RKO (cell line): ENCODE data around the gene FMO2.
"Not testable (repeated sequence)": the region's sequence is repeated elsewhere in the genome, so short reads cannot be mapped to it uniquely, and the experiment has no call there.

ENCODE experiments used
- DNase-seq: peaks from one replicate; pipeline ENCODE4 v3.0.0-alpha.2; 2016; ENCODE audit warnings: low spot score

The FMO2 gene

DNA sequence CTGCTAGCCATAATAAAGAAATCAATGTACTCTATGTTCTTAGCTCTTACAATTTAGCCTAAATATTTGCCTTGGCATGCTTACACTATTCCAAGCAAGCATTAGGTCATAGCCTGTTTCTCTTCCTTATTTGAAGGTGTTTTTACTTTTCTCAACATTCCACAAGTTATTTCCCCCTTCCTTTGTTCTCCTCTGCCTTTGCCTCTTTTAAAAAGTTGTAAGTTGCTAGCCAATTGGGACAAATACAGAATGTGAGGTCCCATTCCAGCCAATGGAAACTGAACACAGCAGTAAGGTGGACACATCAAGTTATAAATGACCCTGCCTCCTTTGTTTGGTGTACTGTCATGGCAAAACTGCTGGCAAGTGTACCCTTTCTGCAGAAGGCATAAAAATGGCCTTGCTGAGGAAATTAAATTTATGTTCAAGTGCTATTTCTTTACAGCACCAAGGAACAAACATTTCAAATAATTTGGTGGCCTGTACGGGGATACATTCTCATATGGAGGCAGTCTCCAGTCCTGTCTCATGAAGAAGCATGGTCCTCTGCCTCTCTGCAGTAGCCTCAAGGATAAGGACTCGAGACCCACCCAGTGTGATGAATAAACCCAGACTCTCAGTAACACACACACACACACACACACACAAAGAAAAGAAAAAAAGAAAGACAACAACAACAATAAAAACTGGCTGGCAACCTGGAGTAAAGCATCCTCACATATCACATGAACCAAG is 34.4 kb downstream of the FMO2 start:
- no peak for DNase-seq

DNA sequence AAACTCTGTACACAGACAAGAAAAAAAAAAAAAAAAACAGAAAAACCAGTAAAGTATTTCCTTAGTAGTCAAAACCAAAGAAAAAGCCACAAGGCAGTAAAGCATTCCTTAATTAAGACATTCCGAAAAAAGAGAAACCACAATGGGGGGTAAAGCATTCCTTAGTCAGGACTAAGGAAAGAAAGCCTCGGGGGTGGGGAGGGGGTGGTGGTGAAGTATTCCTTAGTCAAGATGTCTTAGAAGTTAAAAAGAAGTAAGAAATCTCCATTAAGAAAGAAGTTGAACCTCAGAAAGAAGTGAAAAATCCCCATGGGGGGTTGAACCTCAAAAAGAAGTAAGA is 35.0 kb downstream of the FMO2 start:
- DNase-seq: no peak

DNA sequence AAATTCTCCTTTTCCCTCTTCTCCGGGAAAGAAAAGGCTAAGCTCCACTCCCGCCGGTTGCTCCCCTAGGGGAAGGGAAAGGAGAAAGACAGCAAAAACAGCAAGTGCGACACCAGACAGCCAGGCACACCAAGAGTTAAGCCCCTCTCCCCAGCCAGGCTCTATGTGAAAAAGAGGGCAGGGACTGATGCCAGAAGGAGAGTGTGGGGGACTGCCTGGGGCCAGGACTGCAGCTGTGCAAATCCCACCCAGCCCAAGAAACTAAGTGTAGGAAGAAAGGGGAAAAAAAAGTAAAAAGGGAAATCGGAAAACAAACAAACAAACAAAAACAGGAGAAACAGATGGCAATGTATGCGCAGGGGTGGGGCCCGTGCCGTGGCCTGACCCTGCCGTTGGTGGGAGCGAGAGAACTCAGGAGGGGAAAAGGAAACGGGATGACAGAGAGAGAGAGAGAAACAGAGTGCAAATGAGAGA is 35.5 kb downstream of the FMO2 start:
- no peak for DNase-seq

DNA sequence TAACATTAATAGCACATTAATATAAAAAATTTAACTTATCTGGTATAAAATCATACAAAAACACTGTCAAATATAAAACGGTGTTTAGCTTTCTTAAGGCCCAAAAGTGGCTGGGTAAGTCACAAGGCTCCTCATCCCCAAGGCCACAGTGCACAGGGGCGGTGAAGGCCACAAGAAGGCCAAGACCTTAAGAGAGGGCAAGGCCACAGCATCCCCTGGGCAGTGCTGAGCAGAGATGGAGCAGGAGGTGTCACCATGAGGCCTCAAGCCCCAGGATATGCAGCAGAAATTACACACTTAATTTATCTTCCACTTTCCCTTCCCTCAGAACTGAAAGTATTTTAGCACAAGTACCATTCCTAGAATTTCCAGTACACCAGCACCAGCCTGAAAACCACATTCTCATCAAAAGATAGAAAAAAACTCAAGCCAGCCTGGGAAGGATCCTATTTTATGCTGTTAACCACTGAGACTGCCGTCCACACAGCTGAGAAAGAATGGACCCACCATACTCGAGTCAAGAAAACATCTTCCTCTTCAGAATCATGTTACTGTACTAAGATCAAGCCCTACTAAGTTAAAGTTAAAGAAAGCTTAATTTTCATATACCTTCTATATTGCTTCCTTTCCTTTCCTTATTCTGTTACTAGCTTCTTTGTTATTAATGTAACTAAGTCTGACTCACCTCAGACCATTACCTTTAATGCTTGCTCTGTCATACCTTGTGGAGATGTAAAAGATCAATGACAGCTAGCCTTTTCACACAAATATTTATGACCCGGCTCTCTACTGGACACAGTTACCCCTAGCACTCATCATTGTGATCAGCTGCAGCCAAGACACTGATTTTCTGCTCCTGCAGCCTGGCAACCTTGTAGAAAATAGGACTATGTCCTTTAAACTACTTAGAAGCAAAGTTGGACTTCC is 36.8 kb downstream of the FMO2 start:
- DNase-seq: no peak

DNA sequence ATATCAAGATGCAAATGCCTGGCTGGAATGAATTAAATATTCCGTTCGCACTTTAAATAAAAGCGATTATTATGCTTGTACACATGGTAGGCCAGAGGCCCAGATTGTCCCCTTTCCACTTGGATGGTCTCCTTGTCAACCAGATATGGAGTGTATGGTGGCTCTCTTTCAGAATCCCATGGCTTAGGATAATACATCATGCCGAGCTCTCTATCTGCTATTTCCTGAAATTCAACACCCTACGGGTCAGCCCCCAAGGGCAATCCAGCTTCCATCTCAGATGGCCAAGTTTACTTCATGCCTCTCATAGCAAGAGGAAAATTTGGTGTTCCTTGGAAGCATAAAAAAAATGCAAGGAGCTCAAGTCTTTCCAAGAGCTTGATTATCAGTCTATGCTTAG is 37.8 kb downstream of the FMO2 start:
- DNase-seq: no peak

DNA sequence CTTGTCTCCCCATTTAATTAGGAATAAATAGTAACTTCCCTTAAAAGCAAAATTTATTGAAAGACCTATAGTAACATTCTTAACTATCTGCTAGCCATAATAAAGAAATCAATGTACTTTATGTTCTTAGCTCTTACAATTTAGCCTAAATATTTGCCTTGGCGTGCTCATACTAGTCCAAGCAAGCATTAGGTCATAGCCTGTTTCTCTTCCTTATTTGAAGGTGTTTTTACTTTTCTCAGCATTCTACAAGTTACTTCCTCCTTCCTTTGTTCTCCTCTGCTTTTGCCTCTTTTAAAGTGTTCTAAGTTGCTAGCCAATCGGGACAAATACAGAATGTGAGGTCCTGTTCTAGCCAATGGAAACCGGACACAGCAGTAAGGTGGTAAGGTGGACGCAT is 39.2 kb downstream of the FMO2 start:
- DNase-seq: not testable (repeated sequence)

DNA sequence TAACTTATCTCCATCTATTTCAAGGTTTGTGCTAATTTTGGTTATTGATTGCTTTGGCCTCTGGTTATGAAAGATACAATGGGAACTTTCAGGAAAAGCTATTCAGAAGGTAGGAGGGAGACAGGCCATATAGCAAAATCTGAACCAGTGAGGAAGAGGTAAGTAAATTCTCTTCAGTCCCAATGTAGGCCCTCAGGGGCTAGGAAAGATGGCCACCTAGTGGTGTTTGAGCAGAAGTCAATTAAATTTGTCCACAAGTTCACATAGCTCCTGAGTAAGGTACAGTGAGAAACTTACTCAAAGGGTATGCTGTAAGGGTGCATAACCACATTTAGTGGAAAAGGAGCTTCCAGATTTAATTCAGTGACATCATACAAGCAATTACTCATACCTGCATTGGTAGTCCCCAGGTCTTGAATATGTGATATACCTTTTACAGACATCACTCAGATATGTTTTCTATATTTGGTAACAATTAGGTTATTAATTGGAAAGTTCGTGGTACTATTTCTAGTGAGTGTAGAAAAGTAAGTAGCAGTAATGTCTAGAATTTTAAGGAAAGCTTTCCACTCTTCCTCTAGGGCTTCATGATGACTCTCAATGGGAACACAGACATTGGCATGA is 41.8 kb downstream of the FMO2 start:
- DNase-seq: peak; percentile 82

DNA sequence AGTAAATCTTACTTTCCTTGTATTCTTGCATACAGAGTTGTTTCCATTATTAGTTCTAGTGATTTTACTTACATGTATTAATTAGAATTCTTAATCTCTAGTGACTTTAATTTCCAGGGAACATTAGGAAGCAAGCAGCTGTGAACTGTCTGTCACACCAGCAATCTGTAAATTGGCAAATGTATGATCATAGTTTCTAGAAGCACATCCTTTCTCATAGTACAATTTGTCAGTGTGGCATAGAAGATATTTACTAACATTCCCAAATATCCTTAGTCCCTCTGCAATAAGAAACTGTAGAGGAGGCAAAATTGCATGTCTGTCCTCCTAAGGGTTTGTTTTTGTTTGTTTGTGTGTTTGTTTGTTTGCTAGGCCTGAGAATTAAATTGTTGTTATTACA is 46.2 kb downstream of the FMO2 start:
- DNase-seq: no peak

DNA sequence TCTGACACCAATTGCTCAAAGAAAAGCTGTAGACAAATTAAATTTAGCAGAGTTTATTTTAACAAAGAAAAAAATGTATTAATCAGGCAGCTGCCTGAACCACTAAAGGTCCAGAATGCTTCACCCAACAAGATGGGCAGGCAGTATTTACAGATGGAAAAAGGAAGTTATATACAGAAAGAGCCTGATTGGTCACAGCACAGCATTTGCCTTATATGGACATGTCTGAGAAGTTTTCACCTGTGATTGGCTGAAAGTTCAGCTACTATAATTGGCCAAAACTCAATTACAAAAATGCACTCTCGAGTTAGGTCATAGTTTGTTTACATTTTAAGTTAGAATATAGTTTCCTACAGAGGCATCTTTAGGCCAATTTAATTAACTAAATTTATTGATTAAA is 48.1 kb downstream of the FMO2 start:
- DNase-seq: peak; percentile 26

DNA sequence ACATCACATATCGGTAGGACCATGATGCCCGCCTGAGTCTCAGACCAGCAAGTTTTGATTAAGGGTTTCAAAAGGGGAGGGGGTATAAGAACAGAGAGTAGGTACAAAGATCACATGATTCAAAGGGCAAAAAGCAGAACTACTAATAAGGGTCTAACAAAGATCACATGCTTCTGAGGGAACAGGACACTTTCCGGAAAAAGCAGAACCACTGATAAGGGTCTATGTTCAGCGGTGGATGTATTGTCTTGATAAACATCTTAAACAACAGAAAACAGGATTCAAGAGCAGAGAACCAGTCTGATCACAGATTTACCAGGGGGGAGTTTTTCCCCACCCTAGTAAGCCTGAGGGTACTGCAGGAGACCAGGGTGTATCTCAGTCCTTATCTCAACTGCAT is 51.1 kb downstream of the FMO2 start:
- DNase-seq: not testable (repeated sequence)

DNA sequence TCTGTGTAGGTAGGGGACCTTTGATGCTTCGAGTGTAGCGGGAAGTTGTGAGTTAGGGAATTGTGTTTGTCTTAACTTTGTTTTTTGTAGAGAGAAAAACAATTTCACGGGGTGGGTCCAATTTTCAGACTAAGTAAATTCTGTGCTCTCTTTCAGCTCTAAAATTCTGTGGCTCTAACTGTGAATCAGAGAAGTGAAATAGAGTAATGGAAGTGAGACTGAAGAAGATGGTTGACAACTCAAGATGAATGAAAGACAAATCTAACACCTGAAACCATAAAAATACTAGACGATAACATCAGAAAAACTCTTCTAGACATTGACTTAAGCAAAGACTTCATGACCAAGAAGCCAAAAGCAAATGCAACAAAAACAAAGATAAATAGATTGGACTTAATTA is 58.8 kb downstream of the FMO2 start:
- no peak for DNase-seq

DNA sequence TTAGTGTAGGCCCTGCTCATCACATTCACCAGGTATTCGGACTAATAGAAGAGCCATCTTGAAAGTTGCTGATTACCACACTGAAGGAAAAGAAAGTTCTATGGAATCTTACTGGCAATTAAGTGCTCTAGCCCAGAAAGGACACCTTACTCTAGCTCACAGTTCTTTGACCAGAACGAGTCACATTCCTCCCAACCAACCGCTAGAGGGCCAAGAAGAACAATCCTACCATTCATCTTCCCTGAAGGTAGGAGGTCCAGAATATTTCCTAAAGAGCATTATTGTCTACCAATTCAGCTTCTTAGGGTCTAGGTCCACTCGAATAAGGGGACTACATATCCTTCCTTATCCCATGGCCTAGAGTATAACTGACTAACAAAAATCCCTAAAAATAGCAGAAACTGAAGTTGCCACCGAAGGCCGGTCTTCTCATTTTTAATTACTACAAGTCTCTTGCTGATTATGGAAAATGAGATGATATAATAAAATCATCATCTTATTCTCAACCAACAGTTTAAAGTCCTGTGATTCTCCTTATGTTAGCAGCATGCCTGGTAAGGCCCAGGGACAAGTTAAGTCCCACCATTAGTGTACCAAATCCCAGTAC is 60.5 kb downstream of the FMO2 start:
- DNase-seq: peak; percentile 63

DNA sequence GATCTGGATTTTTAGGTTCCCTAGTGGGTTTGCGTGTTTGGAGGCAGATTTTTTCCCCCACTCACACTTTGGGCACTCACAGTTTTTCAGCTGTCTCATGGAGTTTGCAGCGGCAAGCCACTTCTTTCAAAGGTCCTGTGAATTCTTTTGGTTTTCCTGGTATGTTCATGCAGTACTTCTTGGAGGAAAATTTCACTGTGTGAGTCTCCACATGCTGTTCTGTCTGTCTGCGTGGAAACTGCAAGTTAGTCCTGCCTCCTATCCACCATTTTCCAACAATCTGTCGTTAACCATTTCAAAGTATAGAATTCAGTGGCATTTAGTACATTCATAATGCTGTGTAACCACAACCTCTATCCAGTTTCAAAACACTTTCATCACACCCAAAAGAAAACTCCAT is 62.4 kb downstream of the FMO2 start:
- no peak for DNase-seq

DNA sequence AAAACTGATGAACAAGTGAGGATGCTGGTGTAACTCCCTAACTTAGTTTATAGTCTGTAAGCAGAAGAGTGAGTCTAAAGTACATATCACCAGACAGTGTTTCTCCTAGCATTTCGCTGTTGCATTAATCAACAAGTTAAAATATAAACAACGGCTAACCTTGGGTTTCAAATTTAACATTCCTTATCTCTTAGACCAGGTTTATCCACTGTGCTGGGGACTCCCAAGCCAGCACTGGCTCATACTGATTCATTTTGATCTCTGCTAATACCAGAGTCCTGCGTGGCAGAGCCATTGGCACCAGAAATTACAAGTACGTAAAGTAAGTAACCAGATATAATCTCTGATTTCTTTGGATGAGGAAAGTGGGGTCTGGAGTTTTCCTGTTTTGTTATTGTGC is 63.2 kb downstream of the FMO2 start, which contains the start of gene FMO1:
TSS of gene FMO1 (plus strand) at position 193 of the 400 bp plus-strand sequence. CDS start 9,594 bp downstream, outside the sequence.
- no peak for DNase-seq

DNA sequence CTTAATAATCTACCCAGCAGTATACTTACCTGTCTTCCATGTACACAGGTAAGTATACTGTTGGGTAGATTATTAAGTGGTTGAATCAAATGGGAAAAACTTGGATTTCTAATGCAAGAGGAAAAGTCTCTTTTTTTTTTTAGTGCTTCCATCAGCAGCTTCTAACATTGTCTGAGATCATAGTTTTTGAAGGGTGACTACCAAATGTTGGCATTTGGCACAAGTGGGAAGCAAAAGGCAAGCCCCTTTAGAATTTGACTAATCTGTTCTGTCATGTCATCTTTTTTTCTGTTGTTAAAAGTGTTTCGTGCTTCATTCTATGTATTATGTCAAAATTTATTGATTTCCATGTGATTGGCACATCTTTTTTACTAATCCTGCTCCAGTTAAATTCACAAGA is 63.7 kb downstream of the FMO2 start:
- no peak for DNase-seq

DNA sequence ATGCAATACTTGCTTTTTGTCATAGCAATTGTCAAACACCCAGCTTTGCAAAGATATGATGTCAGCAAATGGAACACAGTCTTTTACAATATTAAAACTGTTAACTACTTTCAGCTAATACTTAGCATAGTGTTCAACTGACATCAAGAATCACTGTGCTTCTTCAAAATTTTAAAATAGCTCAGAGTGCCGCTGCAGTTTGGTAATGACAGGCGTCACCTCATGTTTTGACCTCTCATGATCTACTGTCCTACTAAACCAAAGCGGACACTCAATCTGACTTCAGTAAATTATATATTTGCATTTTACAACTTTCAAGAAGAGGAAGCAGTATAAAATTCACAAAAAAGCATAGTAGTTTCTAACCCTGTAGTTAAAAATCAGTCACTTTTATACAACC is 65.2 kb downstream of the FMO2 start:
- DNase-seq: no peak

DNA sequence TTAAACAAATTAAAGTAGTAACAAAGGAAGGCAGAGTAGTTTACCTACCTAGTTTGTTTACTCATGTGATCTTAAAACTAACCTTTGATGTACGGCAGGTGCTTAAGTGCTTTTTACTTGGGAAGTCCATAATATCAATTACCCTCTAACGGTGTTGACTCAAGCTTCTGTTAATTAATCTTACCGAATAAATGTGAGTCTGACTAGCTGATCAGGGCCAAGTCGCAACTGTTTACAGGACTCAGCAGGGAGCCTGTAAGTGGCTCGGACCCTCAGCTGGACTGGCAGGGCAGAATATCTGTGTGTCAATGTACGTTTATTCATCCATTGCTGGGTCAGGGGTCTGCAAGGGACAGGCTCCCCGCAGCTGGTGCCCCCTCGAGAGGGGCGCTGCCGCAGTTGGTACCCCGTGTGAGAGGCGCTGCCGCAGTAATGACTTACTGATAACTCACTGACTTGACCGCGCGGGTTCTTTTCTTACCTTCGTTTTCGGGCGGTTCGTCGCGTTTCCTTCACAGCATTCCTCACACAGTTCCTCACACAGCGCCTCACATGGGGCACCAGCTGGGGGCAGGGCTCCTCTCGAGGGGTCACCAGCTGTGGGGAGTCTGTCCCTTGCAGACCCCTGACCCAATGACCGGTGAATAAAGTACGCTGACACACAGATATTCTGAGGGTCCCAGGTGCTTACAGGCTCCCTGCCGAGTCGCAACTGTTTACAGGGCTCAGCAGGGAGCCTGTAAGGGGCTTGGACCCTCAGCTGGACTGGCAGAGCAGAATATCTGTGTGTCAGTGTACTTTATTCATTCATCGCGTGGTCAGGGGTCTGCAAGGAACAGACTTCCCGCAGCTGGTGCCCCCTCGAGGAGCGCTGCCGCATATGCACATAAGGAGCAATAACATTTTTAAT is 66.2 kb downstream of the FMO2 start:
- DNase-seq: peak; percentile 48

DNA sequence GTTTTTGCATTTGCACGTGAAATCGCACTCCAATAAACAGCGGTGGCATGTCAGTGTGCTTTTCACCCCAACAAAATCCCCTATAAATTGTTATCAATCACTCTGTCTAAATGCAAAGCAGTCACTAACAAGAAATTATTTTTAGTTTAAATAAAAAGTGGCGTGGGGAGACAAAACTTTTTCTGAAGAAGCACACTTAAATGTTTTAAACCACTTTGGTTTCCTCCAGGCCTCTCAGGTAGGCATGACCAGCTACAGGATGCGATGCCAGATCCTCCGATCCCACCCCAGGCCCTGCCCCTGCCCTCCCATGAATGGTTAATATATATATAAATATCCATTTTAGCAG is 66.8 kb downstream of the FMO2 start:
- DNase-seq: no peak

DNA sequence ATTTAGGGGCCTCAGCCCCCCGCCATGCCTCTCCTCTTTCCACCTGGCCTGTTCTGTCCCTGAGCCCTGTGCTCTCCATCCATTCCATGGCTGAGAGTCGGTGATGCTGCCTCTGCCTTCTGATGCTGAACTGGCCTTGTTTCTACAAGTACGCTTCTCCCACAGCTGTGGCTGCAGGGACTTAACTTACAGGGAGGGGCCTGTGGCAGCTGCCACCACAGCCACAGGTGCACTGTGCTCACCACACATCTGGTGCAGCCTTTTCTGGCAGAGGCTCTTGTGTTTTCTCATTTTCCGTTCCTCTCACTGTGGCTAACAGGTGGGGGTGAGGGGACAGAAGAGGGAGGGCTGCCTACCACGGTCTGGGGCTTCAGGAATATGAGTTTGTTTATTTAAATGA is 67.4 kb downstream of the FMO2 start:
- no peak for DNase-seq

DNA sequence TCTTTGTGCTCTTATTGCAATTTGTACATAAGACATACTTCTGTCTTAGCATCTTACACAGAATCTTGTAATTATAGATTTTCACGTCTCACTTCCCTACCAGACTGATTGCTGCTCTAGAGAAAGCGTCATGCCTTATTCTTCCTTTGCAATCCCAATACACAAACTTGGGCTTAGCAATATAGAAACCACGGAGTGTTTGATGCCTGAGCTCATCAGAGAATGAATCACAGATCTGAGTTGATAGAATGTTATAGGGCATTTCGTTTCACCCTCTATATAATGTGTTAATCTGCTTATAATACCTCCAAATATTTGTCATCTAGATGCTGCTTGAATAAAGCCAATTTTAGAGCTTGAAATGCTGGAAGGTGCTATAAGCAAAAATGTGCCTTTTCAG is 69.8 kb downstream of the FMO2 start:
- DNase-seq: peak; percentile 33

DNA sequence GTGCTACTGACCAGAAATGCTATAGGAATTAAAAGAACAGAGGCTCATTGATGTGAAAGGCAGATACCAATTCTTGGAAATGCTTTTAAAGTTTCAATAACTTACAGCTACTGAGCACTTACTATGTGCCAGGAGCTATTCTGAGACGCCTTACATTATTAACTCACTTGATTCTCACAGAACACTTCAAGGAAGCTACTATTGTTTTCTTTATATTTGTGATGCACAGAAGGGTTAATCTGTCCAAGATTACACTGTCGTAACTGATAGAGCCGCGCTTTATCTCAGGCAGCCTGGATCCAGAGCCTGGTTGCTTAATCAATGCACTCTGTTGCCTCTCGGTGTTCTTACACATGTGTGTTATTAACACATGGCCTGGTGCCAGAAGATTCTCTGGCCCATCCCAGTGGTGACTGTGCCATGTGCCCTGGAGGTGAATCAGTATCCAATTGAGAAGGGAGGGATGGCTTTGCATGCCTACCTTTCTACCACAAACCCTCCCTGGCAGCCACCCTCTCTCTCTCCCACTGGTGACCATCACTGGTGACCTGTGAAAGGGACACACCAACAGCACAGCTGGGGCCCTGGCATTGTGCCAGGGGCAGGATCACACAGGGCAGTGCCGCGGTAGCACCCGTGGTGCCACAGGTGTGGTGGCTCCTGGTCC is 72.0 kb downstream of the FMO2 start:
- DNase-seq: no peak
